Adrenal gland (tissue), 5 donors: ENCODE measurements around the gene AGPAT2.

Source experiments
- POLR2A ChIP-seq, 2 donors: fragments of 450-650 bp; IDR thresholded peaks; one replicate each; pipeline ENCODE4 v1.6.1; 2017; ENCODE audit warnings: antibody characterized with exemption in 2 of 2, mild to moderate bottlenecking in 2 of 2, moderate library complexity in 1 of 2
- TF ChIP-seq, protein P1 (sequence below), 6 experiments: fragments of 450-650 bp in 4 of 6; fragments of 200-600 bp in 2 of 6; sonication (generic) in 1 of 6; IDR thresholded peaks; 1 replicate in 5 of 6; 2 replicates in 1 of 6; pipeline versions ENCODE4 v1.5.1 to v1.8.0; 2016 to 2021; ENCODE audit warnings: antibody characterized with exemption in 6 of 6, mild to moderate bottlenecking in 2 of 6, moderate library complexity in 1 of 6
- donor health status: DM: no; HTN: no; CAD: no.

DNA sequence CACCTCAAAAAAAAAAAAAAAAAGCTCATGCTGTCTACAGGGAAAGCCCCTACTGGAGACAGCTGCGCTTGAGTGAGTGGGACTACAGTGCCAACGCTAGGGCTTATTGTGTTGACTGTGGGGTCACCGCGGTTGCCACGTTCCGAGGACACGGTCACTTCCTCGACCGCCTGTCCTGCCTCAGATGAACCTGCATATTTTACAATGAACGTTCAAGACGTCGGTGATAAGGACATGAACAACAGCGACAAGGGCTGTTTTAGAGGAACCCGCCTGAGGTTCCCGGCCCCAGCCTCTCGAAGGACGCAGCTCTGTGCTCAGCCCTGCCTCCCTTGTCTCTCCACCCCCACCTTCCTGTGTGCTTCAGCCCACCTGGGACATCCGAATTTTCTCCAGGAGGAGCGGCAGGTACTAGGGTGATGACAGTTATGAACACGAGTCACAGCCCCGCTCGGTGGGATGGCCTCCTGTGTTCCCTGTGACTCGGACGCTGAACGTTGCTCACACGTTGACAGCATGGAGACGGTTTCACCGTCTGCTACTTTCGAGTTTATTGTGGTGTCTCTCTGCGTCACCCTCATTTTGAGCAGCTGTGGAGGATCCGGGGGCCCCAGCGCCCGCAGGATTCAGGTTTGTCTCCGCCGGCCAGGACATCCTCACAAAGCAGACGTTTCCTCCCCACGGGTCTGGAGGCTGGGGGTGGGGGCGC is 13.9 kb upstream of the AGPAT2 start:
- TF ChIP-seq, protein P1, sequence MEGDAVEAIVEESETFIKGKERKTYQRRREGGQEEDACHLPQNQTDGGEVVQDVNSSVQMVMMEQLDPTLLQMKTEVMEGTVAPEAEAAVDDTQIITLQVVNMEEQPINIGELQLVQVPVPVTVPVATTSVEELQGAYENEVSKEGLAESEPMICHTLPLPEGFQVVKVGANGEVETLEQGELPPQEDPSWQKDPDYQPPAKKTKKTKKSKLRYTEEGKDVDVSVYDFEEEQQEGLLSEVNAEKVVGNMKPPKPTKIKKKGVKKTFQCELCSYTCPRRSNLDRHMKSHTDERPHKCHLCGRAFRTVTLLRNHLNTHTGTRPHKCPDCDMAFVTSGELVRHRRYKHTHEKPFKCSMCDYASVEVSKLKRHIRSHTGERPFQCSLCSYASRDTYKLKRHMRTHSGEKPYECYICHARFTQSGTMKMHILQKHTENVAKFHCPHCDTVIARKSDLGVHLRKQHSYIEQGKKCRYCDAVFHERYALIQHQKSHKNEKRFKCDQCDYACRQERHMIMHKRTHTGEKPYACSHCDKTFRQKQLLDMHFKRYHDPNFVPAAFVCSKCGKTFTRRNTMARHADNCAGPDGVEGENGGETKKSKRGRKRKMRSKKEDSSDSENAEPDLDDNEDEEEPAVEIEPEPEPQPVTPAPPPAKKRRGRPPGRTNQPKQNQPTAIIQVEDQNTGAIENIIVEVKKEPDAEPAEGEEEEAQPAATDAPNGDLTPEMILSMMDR (IDR thresholded peaks at IDR 0.05): no peak
- no peak for TF ChIP-seq POLR2A (IDR thresholded peaks at IDR 0.05)
